HG03457 (cell line): ENCODE measurements around the gene AKAP8.
"Not testable (repeated sequence)": the region's sequence is repeated elsewhere in the genome, so short reads cannot be mapped to it uniquely, and the experiment has no call there.

ENCODE experiments used
- ATAC-seq: cut with Tn5 transposase; IDR thresholded peaks from one replicate; pipeline ENCODE4 v1.9.1; 2021; ENCODE audit warnings: moderate number of reproducible peaks; ENCODE audit not compliant: unreplicated experiment

Gene AKAP8

GRCh38 chr19:15374105-15374651 lies 5.4 kb downstream of the AKAP8 start:
- ATAC-seq = no peak

- ATAC-seq = no peak
Observed at GRCh38 chr19:15373644-15374043, 5.9 kb downstream of the AKAP8 start.

- ATAC-seq = no peak
Observed at GRCh38 chr19:15372891-15373301, 6.7 kb downstream of the AKAP8 start.

- ATAC-seq = no peak
Observed at GRCh38 chr19:15372470-15372869, 7.1 kb downstream of the AKAP8 start.

GRCh38 chr19:15371786-15372380 lies 7.7 kb downstream of the AKAP8 start:
- no peak for ATAC-seq

- ATAC-seq = no peak
Observed at GRCh38 chr19:15371119-15371518, 8.5 kb downstream of the AKAP8 start.

GRCh38 chr19:15369594-15369891 lies 10.0 kb downstream of the AKAP8 start:
- ATAC-seq = no peak

GRCh38 chr19:15368798-15369593 lies 10.6 kb downstream of the AKAP8 start:
- ATAC-seq = no peak

GRCh38 chr19:15368051-15368632 lies 11.4 kb downstream of the AKAP8 start:
- ATAC-seq = no peak

- no peak for ATAC-seq
Observed at GRCh38 chr19:15367439-15367838, 12.1 kb downstream of the AKAP8 start.

GRCh38 chr19:15365264-15365663 lies 14.3 kb downstream of the AKAP8 start:
- no peak for ATAC-seq

GRCh38 chr19:15363791-15364190 lies 15.8 kb downstream of the AKAP8 start:
- ATAC-seq = not testable (repeated sequence)

- ATAC-seq = not testable (repeated sequence)
Observed at GRCh38 chr19:15363048-15363447, 16.5 kb downstream of the AKAP8 start.

GRCh38 chr19:15360015-15360414 lies 19.6 kb downstream of the AKAP8 start:
- not testable (repeated sequence) for ATAC-seq

- no peak for ATAC-seq
Observed at GRCh38 chr19:15358918-15359317, 20.7 kb downstream of the AKAP8 start.

GRCh38 chr19:15357906-15358305 lies 21.7 kb downstream of the AKAP8 start:
- ATAC-seq = no peak

- no peak for ATAC-seq
Observed at GRCh38 chr19:15354566-15355296, 24.9 kb downstream of the AKAP8 start.

- ATAC-seq = no peak
Observed at GRCh38 chr19:15353908-15354307, 25.7 kb downstream of the AKAP8 start.

GRCh38 chr19:15352535-15352934 lies 27.1 kb downstream of the AKAP8 start:
- not testable (repeated sequence) for ATAC-seq

- ATAC-seq = not testable (repeated sequence)
Observed at GRCh38 chr19:15341328-15341727, 38.3 kb downstream of the AKAP8 start.

GRCh38 chr19:15340086-15340485 lies 39.5 kb downstream of the AKAP8 start:
- ATAC-seq = no peak
